ENCODE results near the gene YIF1B. TPM values are rescaled to one million over a fixed set of nuclear protein-coding genes. Genes with fewer than 3 reads are reported as not detected.

YIF1B gene
- total and polyA plus RNA-seq, 4 donors, result 34.1 to 74.1 (median 42.9) TPM

GRCh38 chr19:38280030-38280921 is 35.5 kb downstream of the YIF1B start:
- H3K27ac ChIP-seq (ENCODE audit: low read depth in 1 of 2, low read length in 2 of 2), result peak overlapping the region in 1 of 2 donors; percentile 23
- H3K27me3 ChIP-seq (ENCODE audit: control insufficient read depth in 4 of 4, insufficient read depth in 4 of 4, low read length in 3 of 4), result no peaks in the 10 kb centered on the region
- H3K4me1 ChIP-seq (ENCODE audit: control insufficient read depth in 4 of 4, insufficient read depth in 4 of 4, low read length in 3 of 4), result peaks cover 0 to 11% (median 3%) of the 10 kb centered on the region in 4 donors
- no peaks in the 10 kb centered on the region for H3K9me3 ChIP-seq (ENCODE audit: control insufficient read depth in 4 of 4, low read length in 3 of 4)
- H3K36me3 ChIP-seq (ENCODE audit: control insufficient read depth in 4 of 4, insufficient read depth in 3 of 4, low read depth in 1 of 4, low read length in 3 of 4), result no peaks in the 10 kb centered on the region
- H3K9ac ChIP-seq (ENCODE audit: low read depth in 1 of 2, low read length in 2 of 2), result no peak overlapping the region
- WGBS, result 83% methylated on average over 17 of the region's 17 CpGs
- H3K4me3 ChIP-seq (ENCODE audit: low read depth in 1 of 3, low read length in 3 of 3), result no peak overlapping the region
- TF ChIP-seq ATF3 (IDR thresholded peaks at IDR 0.05), result no peak
- TF ChIP-seq NR2F2 (IDR thresholded peaks at IDR 0.05), result peak; percentile 25
- DNase-seq (ENCODE audit: low spot score), result no peak

- Histone ChIP-seq H3K27me3 (ENCODE audit: control insufficient read depth in 4 of 4, insufficient read depth in 4 of 4, low read length in 3 of 4) (no peaks in the 10 kb centered on the region), H3K4me3 (ENCODE audit: low read depth in 1 of 3, low read length in 3 of 3) (no peak overlapping the region), H3K36me3 (ENCODE audit: control insufficient read depth in 4 of 4, insufficient read depth in 3 of 4, low read depth in 1 of 4, low read length in 3 of 4) (no peaks in the 10 kb centered on the region), H3K27ac (ENCODE audit: low read depth in 1 of 2, low read length in 2 of 2) (peak overlapping the region; percentile 12 to 54), H3K9me3 (ENCODE audit: control insufficient read depth in 4 of 4, low read length in 3 of 4) (no peaks in the 10 kb centered on the region), H3K4me1 (ENCODE audit: control insufficient read depth in 4 of 4, insufficient read depth in 4 of 4, low read length in 3 of 4) (peaks cover 0 to 11% (median 5%) of the 10 kb centered on the region in 4 donors), H3K9ac (ENCODE audit: low read depth in 1 of 2, low read length in 2 of 2) (no peak overlapping the region)
- DNase-seq (ENCODE audit: low spot score), result no peak
- TF ChIP-seq RAD21 (IDR thresholded peaks at IDR 0.05) (no peak), JUND (IDR thresholded peaks at IDR 0.05) (no peak), TAF1 (conservative IDR thresholded peaks at IDR 0.05) (no peak), REST (IDR thresholded peaks at IDR 0.05) (no peak), HNF4A (conservative IDR thresholded peaks at IDR 0.05) (no peak), ATF3 (IDR thresholded peaks at IDR 0.05) (no peak), GABPA (IDR thresholded peaks at IDR 0.05 in 1 of 2, conservative IDR thresholded peaks at IDR 0.05 in 1 of 2) (no peak), MAX (IDR thresholded peaks at IDR 0.05) (no peak), FOXA1 (IDR thresholded peaks at IDR 0.05) (no peak), HNF4G (IDR thresholded peaks at IDR 0.05) (no peak)
- 67% methylated on average over 2 of the region's 2 CpGs for WGBS
Observed at GRCh38 chr19:38278751-38279150, 37.0 kb downstream of the YIF1B start.
